ENCODE measurements around the gene PSMC5.
"Not testable (repeated sequence)": the region's sequence is repeated elsewhere in the genome, so short reads cannot be mapped to it uniquely, and the experiment has no call there.

The PSMC5 gene

GRCh38 chr17:63870292-63870665, 43.0 kb downstream of the PSMC5 start:
- not testable (repeated sequence) for DNase-seq (ENCODE audit: low read depth in 2 of 2)

- not testable (repeated sequence) for DNase-seq (ENCODE audit: low read depth in 2 of 2)
These were observed 44.6 kb downstream of the PSMC5 start for GRCh38 chr17:63871646-63872365.

- DNase-seq (ENCODE audit: low read depth in 2 of 2): not testable (repeated sequence)
These were observed 46.3 kb downstream of the PSMC5 start, which contains the start of gene CSH2 for GRCh38 chr17:63873577-63873976. Gene CSH2 (minus strand): TSS chr17:63873677. CDS start chr17:63873614, 63 bp downstream.

DNA sequence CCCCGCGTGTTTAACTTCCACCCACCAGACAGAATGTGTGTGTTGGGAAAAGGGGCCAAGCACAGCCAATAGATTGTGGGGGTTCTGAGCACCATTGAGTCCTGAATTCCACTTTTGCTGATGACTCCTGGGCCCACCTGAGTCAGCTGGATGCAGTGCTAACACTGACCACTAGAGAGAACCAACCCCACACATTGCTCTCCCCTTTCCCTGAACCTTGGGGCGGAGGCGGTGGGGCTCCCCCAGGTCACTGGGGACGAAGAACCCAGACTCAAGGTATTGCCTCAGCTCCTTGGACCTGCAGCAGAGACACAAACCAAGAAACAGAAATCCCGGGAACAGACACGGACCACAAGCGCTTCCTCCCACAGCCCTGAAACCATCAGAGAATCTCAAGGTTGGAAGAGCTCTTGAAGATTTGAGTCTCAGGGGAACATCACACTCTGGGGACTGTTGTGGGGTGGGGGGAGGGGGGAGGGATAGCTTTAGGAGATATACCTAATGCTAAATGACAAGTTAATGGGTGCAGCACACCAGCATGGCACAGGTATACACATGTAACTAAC, 46.9 kb downstream of the PSMC5 start:
- not testable (repeated sequence) for DNase-seq (ENCODE audit: low read depth in 2 of 2)

DNA sequence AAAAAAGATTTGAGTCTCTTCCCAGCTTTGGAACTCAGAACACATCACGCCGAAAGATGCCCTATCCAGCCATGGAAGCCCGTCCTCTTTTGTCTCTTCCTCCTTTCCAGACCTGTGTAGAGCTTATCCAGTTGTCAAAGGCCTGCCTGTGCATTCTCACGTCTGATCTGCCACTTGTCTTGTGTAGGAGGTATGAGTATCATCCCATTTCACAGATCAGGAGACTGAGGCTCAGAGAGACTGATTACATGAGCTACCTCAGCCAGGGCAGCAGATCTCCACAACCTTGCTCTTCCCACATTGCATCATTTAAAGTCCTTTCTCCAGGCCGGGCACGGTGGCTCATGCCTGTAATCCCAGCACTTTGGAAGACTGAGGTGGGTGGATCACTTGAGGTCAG, 47.5 kb downstream of the PSMC5 start:
- not testable (repeated sequence) for DNase-seq (ENCODE audit: low read depth in 2 of 2)

- DNase-seq (ENCODE audit: low read depth in 2 of 2): not testable (repeated sequence)
These were observed 51.2 kb downstream of the PSMC5 start for GRCh38 chr17:63878413-63878812.

DNA sequence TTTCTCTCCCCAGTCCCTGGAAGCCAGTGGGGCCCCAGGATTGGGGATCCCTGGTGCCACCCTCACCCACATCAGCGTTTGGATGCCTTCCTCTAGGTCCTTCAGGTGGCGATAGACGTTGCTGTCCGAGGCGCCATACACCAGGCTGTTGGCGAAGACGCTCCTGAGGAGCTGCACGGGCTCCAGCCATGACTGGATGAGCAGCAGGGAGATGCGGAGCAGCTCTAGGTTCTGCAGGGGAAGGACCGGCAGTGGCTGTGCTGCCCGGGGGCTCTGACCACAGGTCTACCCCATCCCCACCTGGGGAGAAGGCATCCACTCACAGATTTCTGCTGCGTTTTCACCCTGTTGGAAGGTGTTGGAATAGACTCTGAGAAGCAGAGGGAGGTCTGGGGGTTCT, 53.5 kb downstream of the PSMC5 start:
- DNase-seq (ENCODE audit: low read depth in 2 of 2): no peak

DNA sequence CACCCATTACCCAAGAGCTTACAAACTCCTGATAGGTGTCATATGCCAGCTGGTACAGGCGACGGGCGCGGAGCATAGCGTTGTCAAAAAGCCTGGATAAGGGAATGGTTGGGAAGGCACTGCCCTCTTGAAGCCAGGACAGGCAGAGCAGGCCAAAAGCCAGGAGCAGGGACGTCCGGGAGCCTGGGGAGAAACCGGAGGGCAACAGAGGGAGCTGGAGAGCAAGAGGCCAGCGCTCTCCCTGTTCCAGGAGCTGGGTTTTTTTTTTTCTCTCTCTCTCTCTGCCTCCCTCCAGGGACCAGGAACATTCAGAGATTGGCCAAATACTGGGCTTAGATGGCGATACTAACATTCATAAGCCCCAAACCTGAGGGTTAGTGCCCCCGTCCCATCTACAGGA, 54.1 kb downstream of the PSMC5 start:
- DNase-seq (ENCODE audit: low read depth in 2 of 2): not testable (repeated sequence)
